Measurements from ENCODE around the gene MAPK12. TPM values are rescaled to one million over a fixed set of nuclear protein-coding genes. Genes with fewer than 3 reads are reported as not detected.

The MAPK12 gene
- total RNA-seq, 2 donors from 2014 or later: 5.0 to 13.0 TPM

DNA sequence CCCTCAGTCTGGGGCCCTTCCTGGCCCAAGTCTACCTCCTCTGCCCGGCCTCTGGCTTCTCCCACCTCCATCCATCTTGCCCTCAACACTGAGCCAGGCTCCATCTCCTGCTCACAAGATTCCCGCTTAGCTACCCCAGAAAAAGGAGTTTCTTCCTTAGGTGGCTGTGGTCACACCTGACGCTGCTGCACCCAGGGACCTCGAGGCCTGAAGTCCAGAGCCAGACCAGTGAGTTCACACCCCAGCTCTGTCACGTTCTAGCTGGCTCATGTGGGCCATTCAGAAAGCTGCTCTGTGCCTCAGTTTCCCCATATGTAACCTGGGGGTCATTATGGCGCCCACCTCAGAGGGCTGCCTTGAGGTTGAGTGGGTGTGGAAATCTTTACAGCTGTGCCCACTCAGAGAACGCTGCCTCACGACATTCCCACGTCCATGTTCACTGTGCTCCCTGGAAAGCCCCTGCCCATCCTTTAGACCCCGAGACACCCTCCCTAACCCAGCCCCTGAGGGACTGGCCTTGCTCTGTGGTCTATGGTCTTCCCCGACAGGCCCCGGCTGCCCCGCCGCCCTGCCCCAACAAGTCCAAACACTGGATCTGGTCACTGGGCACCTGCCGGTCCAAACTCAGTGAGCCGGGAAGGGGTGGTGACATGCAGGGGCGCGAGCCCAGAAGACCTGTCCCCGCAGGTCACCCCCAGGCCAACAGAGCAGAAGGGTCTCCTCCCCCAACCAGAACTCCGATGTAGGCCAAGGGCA is 36.2 kb upstream of the MAPK12 start:
- H3K27ac ChIP-seq: peak overlapping the region; percentile 91 to 93

DNA sequence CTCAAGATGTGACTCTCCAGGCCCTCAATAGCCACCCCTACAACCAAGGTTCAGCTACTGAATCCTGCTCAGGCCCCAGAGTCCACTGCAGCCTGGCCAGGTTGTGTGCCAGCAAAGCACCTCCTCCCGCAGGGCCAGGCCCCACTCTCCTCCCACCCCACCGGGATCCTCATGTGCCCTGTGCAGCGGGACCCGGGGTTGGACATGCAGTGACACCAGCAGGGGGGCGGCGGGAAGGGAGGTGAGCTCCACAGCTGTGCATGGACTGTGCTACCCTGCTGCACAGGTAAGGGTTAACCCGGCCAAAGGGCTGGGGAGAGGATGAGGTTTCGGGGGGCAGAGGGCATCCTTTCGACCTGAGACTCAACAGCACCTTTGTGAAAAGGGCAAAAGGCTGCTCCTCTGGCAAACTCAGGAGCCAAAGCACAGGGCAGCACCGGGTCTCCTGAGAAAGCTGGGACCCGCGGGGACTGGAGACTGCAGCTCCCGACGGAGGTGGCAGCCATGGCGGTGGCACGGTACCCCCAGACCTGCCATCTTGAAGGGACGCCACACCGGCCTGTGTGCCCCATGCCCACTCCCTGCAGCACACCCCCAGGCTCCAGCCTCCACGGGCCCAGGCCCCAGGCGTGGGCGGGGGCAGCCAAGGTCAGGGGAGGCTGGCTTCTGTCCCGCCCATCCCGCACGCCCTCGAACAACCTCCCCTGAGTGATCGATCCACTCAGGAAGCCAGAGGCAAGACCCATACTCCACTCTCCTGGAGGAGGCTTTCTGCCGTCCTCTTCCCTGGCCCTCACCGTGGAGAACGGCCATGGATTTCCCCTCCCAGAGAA is 35.4 kb upstream of the MAPK12 start:
- H3K4me1 ChIP-seq: peaks cover 0 to 92% of the 10 kb centered on the region in 2 donors
- peak overlapping the region; percentile 91 to 93 for H3K27ac ChIP-seq
- no peak overlapping the region for H3K4me3 ChIP-seq
- H3K9me3 ChIP-seq: no peaks in the 10 kb centered on the region
- DNase-seq (ENCODE audit: low spot score): no peak
- no peaks in the 10 kb centered on the region for H3K36me3 ChIP-seq
- TF ChIP-seq, protein P1, sequence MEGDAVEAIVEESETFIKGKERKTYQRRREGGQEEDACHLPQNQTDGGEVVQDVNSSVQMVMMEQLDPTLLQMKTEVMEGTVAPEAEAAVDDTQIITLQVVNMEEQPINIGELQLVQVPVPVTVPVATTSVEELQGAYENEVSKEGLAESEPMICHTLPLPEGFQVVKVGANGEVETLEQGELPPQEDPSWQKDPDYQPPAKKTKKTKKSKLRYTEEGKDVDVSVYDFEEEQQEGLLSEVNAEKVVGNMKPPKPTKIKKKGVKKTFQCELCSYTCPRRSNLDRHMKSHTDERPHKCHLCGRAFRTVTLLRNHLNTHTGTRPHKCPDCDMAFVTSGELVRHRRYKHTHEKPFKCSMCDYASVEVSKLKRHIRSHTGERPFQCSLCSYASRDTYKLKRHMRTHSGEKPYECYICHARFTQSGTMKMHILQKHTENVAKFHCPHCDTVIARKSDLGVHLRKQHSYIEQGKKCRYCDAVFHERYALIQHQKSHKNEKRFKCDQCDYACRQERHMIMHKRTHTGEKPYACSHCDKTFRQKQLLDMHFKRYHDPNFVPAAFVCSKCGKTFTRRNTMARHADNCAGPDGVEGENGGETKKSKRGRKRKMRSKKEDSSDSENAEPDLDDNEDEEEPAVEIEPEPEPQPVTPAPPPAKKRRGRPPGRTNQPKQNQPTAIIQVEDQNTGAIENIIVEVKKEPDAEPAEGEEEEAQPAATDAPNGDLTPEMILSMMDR (IDR thresholded peaks at IDR 0.05): no peak
- H3K27me3 ChIP-seq: no peaks in the 10 kb centered on the region

More for the DNA sequence above, 36.2 kb upstream of the MAPK12 start:
- TF ChIP-seq, protein P1 (IDR thresholded peaks at IDR 0.05): no peak
- H3K36me3 ChIP-seq: no peaks in the 10 kb centered on the region
- H3K4me1 ChIP-seq: peaks cover 0 to 95% of the 10 kb centered on the region in 2 donors
- no peaks in the 10 kb centered on the region for H3K9me3 ChIP-seq
- H3K4me3 ChIP-seq: no peak overlapping the region
- no peaks in the 10 kb centered on the region for H3K27me3 ChIP-seq
- no peak for DNase-seq (ENCODE audit: low spot score)

DNA sequence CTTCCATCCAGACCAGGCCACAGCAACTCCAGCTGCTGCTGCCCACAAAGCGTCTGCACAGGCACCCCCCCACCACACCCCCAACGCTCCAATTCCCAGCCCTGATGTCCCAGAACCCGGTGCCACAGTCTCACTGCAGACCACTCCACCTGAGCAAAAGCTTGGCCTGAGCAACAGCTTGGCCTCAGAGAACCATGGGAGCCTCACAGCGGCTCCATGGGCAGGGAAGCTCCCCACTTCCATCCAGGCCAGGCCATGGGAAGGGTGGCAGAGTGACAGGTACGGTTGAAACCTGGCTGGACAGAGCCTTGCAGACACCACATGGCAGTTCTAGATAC is 32.8 kb upstream of the MAPK12 start:
- Histone ChIP-seq H3K9me3 (no peaks in the 10 kb centered on the region), H3K36me3 (peaks cover 11% of the 10 kb centered on the region), H3K4me3 (peak overlapping the region in 1 of 2 donors; percentile 40), H3K27ac (peak overlapping the region; percentile 80 to 92), H3K27me3 (no peaks in the 10 kb centered on the region), H3K4me1 (peaks cover 0 to 66% of the 10 kb centered on the region in 2 donors)
- DNase-seq (ENCODE audit: low spot score): no peak
- TF ChIP-seq, protein P1 (IDR thresholded peaks at IDR 0.05): no peak

DNA sequence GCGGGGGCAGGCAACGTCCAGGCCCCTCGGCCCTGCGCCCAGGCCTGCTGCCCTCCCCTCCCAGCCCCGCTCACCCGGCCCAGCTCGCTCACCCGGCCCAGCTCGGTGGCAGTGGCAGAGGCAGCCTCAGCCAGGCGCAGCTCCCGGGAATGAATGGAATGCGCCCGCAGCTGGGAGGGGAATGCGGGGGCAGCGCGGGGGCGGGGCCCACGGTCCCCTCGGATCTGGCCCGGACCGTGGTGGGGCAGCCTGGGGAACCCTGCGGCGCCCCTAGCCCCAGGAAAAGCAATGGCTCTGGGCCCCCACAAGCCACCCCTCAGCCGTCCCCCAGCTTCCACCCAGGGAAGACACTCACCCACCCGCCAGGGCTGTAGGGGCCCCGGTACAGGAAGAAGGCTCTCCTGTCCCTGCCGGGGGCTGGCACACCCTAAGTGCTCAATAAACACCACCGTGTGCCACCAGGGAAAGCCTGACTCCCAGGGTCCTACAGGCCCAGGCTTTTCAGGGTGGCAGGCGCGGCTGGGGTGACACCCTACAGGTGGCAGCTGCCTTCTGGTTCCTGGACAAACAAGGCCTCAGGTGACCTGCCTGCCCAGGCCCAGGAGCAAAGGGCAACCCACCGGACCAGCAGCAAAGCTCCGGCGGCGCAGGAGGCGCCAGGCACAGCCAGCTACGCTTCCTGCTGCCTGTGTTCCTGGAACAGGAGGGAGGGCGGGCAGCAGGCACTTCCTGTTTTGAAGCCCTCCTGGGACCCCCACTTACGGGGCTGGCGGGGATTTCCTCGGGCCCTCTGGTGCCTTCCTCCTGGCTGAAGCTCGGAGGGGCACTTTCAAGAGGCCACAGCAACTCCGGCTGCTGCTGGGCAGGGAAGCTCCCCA is 32.2 kb upstream of the MAPK12 start:
- TF ChIP-seq, protein P1 (IDR thresholded peaks at IDR 0.05): no peak
- H3K36me3 ChIP-seq: peaks cover 17% of the 10 kb centered on the region
- peak overlapping the region; percentile 11 to 40 for H3K4me3 ChIP-seq
- no peaks in the 10 kb centered on the region for H3K9me3 ChIP-seq
- no peaks in the 10 kb centered on the region for H3K27me3 ChIP-seq
- H3K27ac ChIP-seq: peak overlapping the region; percentile 80 to 92
- peaks cover 0 to 60% of the 10 kb centered on the region in 2 donors for H3K4me1 ChIP-seq
- DNase-seq (ENCODE audit: low spot score): no peak

DNA sequence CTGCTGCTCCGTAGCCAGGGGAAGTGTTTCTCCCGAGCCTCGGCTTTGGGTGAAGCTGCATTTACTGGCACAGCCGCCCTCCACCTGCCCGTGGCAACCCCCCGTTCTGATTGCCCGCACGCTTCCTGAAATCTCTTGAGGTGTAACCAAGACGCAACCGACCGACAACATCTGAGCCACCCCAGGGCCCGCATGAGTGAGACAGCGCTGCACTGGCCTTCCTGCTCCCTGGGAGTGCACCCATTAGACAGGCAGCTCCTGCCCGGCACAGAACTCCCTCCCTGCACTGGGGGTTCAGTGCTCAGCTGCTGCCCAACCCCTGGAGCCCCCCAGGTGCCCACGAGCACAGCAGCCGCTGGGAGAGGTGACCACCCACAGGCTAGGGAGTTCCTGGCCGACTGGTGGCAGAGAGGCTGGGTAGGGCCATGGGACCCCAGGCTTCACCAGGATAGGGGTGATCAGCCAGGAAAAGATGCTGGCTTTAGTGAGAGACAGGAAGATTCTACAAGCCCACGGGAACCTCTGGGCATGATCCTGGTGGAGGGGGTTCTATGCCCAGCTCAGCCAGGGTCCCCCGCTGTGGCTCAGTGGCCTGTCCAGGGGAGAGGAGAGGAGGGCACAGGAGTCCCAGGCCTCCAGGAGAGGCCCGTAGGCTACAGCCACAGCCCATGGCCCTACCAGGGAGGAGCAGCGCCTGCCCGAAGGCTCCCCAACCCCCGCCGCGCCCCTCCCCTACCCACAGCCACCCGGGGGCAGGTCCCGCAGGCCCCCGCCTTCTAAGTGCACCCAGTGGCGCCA is 31.4 kb upstream of the MAPK12 start:
- H3K36me3 ChIP-seq: peaks cover 25% of the 10 kb centered on the region
- H3K9me3 ChIP-seq: no peaks in the 10 kb centered on the region
- H3K27ac ChIP-seq: peak overlapping the region; percentile 80 to 92
- no peak for DNase-seq (ENCODE audit: low spot score)
- peak overlapping the region in 1 of 2 donors; percentile 40 for H3K4me3 ChIP-seq
- H3K4me1 ChIP-seq: peaks cover 0 to 51% of the 10 kb centered on the region in 2 donors
- TF ChIP-seq, protein P1 (IDR thresholded peaks at IDR 0.05): no peak
- H3K27me3 ChIP-seq: no peaks in the 10 kb centered on the region
